Mesothelial cell of epicardium (in vitro differentiated cells): ENCODE results near the gene ZNF786. TPM values are rescaled to one million over a fixed set of nuclear protein-coding genes. Genes with fewer than 3 reads are reported as not detected.
A peak's percentile ranks its signal among the peaks of the same experiment; 100 is the strongest.

Experiments
- DNase-seq, 2 experiments: peaks; one replicate each; pipeline ENCODE4 v3.0.0; 2021; ENCODE audit warnings: low spot score in 2 of 2; ENCODE audit not compliant: unreplicated experiment in 2 of 2
- H3K27ac Mint-ChIP-seq: 2 replicates; pipeline ENCODE4 v1.8.0; 2021; ENCODE audit warnings: mixed read lengths
- H3K27me3 Mint-ChIP-seq: 2 replicates; pipeline ENCODE4 v1.8.0; 2021; ENCODE audit warnings: low read depth, mixed read lengths
- H3K36me3 Mint-ChIP-seq: 2 replicates; pipeline ENCODE4 v1.8.0; 2021; ENCODE audit warnings: mixed read lengths
- H3K4me1 Mint-ChIP-seq: 2 replicates; pipeline ENCODE4 v1.8.0; 2021; ENCODE audit warnings: mixed read lengths
- H3K4me3 Mint-ChIP-seq: 2 replicates; pipeline ENCODE4 v1.8.0; 2021; ENCODE audit warnings: mild to moderate bottlenecking, moderate library complexity, mixed read lengths
- H3K9me3 Mint-ChIP-seq: 2 replicates; pipeline ENCODE4 v1.8.0; 2021; ENCODE audit warnings: mixed read lengths
- CTCF ChIP-seq: fragments of 200-600 bp; sonication (generic); IDR thresholded peaks from one replicate; pipeline ENCODE4 v1.5.0; 2021; ENCODE audit warnings: antibody characterized with exemption; ENCODE audit not compliant: unreplicated experiment
- total RNA-seq: library from RNA; stranded (reverse); gene quantifications from 3 replicates; pipeline ENCODE4 v1.2.1, GENCODE V29; 2021

ZNF786 gene
- total RNA-seq = 10.9 to 12.1 TPM (median 11.0 TPM) in 3 replicates

GRCh38 chr7:149090397-149091195 is at the start of gene ZNF786:
TSS of gene ZNF786 (minus strand) at chr7:149090718. CDS start at chr7:149090640, 78 bp downstream.
- Mint-ChIP-seq H3K4me1 (peaks cover 17% of the 10 kb centered on the region), H3K9me3 (peaks cover 8% of the 10 kb centered on the region), H3K36me3 (peaks cover 14% of the 10 kb centered on the region), H3K27ac (peak within 1 kb of the TSS; percentile 100), H3K4me3 (peak within 1 kb of the TSS; percentile 99), H3K27me3 (no peaks in the 10 kb centered on the region)
- peak; percentile 93 to 95 for DNase-seq
- peak; percentile 82 for TF ChIP-seq CTCF

DNA sequence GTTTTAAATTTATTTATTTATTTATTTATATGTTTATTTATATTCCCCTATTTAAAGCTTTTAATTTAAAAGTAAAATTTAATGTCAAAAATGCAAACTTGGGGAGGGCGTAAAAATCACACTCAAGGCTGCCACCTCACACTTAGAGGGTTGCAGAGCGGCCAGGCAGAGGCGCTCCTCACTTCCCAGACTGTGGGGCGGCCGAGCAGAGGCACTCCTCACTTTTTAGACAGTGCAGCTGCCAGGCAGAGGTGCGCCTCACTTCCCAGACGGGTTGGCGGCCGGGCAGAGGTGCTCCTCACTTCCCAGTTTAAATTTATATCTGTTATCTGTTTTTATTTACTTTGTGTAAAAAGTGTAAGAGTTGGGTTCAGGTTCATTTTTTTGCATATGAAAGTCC is 45.6 kb upstream of the ZNF786 start:
- H3K27me3 Mint-ChIP-seq = no peaks in the 10 kb centered on the region
- TF ChIP-seq CTCF = no peak
- H3K4me1 Mint-ChIP-seq = no peaks in the 10 kb centered on the region

DNA sequence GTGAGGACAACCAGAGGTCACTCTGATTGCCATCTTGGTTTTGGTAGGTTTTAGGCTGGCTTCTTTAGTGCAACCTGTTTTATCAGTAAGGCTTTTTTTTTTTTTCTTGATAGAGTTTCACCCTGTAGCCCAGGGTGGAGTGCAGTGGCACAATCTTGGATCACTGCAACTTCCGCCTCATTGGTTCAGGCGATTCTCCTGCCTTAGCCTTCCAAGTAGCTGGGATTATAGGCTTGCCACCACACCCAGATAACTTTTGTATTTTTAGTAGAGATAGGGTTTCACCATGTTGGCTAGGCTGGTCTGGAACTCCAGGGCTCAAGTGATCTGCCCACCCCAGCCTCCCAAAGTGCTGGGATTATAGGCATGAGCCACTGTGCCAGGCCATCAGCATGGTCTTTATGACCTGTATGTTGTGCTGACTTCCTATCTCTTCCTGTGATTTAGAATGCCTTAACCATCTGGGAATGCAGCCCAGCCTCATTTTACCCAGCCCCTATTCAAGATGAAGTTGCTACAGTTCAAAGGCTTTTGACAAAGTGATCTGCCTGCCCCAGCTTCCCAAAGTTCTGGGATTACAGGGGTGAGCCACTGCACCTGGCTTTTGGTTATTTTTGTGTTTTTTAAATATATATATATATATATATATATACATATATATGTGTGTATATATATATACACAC is 42.7 kb upstream of the ZNF786 start:
- H3K27ac Mint-ChIP-seq = no peak overlapping the region
- TF ChIP-seq CTCF = no peak
- peaks cover 4% of the 10 kb centered on the region for H3K4me1 Mint-ChIP-seq
- peaks cover 28% of the 10 kb centered on the region for H3K36me3 Mint-ChIP-seq
- no peak overlapping the region for H3K4me3 Mint-ChIP-seq
- no peaks in the 10 kb centered on the region for H3K27me3 Mint-ChIP-seq
- no peak for DNase-seq
- peaks cover 9% of the 10 kb centered on the region for H3K9me3 Mint-ChIP-seq

More for the DNA sequence above, 45.6 kb upstream of the ZNF786 start:
- Mint-ChIP-seq H3K4me3 (no peak overlapping the region), H3K36me3 (peaks cover 17% of the 10 kb centered on the region), H3K27ac (no peak overlapping the region), H3K9me3 (peaks cover 1% of the 10 kb centered on the region)
- no peak for DNase-seq

- peaks cover 14% of the 10 kb centered on the region for H3K4me1 Mint-ChIP-seq
- peaks cover 9% of the 10 kb centered on the region for H3K9me3 Mint-ChIP-seq
- DNase-seq = no peak
- no peak overlapping the region for H3K27ac Mint-ChIP-seq
- H3K4me3 Mint-ChIP-seq = no peak overlapping the region
- H3K27me3 Mint-ChIP-seq = no peaks in the 10 kb centered on the region
- no peak for TF ChIP-seq CTCF
- H3K36me3 Mint-ChIP-seq = peaks cover 23% of the 10 kb centered on the region
Measured at GRCh38 chr7:149130572-149131198, 40.2 kb upstream of the ZNF786 start.

GRCh38 chr7:149126662-149127266 is 36.2 kb upstream of the ZNF786 start:
- Mint-ChIP-seq H3K27me3 (no peaks in the 10 kb centered on the region), H3K4me1 (peaks cover 26% of the 10 kb centered on the region), H3K4me3 (peak overlapping the region; percentile 96), H3K27ac (peak overlapping the region; percentile 99), H3K36me3 (peaks cover 18% of the 10 kb centered on the region), H3K9me3 (peaks cover 9% of the 10 kb centered on the region)
- TF ChIP-seq CTCF = no peak
- peak in 1 of 2 experiments; percentile 64 for DNase-seq
